ENCODE data around the gene IQCM. TPM values are rescaled to one million over a fixed set of nuclear protein-coding genes. Genes with fewer than 3 reads are reported as not detected.

IQCM gene
- total and polyA plus RNA-seq, 11 donors = not detected

DNA sequence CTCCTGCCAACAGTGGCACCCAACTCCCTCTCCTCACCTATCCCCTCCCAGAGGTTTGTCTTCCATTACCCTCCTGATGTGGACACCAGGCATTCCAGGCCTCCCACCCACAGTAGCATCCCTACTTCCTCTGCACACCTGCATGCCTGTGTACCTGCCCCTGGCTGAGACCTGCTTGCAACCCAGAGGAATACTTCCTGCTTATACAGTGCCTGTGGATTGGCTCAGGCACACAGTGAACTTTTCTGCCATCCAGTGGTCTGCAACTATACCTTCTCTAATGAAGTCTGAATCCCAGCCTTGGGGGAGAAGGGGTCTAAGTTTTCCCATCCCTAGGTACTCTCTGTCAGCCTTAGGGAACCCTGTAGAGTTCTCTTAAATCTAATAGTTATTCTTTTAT lies 169.9 kb downstream of the IQCM start:
- Histone ChIP-seq H3K9me3 (no peaks in the 10 kb centered on the region), H3K4me1 (no peaks in the 10 kb centered on the region), H3K4me3 (no peak overlapping the region), H3K27ac (no peak overlapping the region), H3K36me3 (no peaks in the 10 kb centered on the region), H3K27me3 (no peaks in the 10 kb centered on the region)
- intact Hi-C loops (cut with DNase I) = no loop called here
- ATAC-seq (no peak), DNase-seq (no peak)
- TF ChIP-seq, protein P1, sequence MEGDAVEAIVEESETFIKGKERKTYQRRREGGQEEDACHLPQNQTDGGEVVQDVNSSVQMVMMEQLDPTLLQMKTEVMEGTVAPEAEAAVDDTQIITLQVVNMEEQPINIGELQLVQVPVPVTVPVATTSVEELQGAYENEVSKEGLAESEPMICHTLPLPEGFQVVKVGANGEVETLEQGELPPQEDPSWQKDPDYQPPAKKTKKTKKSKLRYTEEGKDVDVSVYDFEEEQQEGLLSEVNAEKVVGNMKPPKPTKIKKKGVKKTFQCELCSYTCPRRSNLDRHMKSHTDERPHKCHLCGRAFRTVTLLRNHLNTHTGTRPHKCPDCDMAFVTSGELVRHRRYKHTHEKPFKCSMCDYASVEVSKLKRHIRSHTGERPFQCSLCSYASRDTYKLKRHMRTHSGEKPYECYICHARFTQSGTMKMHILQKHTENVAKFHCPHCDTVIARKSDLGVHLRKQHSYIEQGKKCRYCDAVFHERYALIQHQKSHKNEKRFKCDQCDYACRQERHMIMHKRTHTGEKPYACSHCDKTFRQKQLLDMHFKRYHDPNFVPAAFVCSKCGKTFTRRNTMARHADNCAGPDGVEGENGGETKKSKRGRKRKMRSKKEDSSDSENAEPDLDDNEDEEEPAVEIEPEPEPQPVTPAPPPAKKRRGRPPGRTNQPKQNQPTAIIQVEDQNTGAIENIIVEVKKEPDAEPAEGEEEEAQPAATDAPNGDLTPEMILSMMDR (IDR thresholded peaks at IDR 0.05) = no peak
- no peak for TF ChIP-seq POLR2A (IDR thresholded peaks at IDR 0.05)

- ATAC-seq (no peak), DNase-seq (no peak)
- no peaks in the 10 kb centered on the region for H3K9me3 ChIP-seq
- H3K36me3 ChIP-seq = no peaks in the 10 kb centered on the region
- intact Hi-C loops (cut with DNase I) = no loop called here
- 42 to 61% (median 58%) methylated on average over 1 of the region's 1 CpG for WGBS, 4 donors
- TF ChIP-seq POLR2A (IDR thresholded peaks at IDR 0.05) = no peak
- TF ChIP-seq, protein P1 (IDR thresholded peaks at IDR 0.05) = no peak
- no peak overlapping the region for H3K27ac ChIP-seq
- H3K4me3 ChIP-seq = no peak overlapping the region
- H3K4me1 ChIP-seq = no peaks in the 10 kb centered on the region
- no peaks in the 10 kb centered on the region for H3K27me3 ChIP-seq
These were observed 177.6 kb downstream of the IQCM start for GRCh38 chr4:149638073-149638472.

DNA sequence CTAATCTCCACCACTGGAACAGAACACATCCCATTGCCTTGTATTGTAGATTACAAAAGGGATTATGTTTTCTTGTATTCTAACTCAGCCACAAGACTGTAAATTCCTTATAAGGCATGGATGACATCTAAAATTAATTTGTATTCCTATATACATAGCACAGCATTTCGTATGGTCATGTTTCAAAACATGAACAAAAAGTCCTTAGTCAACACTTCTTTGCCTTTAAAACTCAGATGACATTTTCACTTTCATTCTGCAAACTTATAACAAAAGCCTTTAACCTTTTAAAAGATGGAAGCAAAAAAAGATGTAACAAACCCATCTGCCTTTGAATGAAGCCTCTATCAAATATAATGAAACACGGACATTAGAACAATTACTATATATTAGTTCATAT lies 181.3 kb downstream of the IQCM start:
- WGBS, 4 donors = 73 to 82% (median 73%) methylated on average over 2 of the region's 2 CpGs
- DNase-seq = no peak
- Histone ChIP-seq H3K27me3 (no peaks in the 10 kb centered on the region), H3K36me3 (no peaks in the 10 kb centered on the region), H3K4me1 (no peaks in the 10 kb centered on the region), H3K4me3 (no peak overlapping the region), H3K9me3 (peaks cover 0 to 7% (median 0%) of the 10 kb centered on the region in 12 donors), H3K27ac (no peak overlapping the region)
- no peak for ATAC-seq
- TF ChIP-seq, protein P1 (IDR thresholded peaks at IDR 0.05) = no peak
- TF ChIP-seq POLR2A (IDR thresholded peaks at IDR 0.05) = no peak
- intact Hi-C loops (cut with DNase I) = no loop called here

GRCh38 chr4:149631629-149632028 lies 184.0 kb downstream of the IQCM start:
- 44 to 62% (median 50%) methylated on average over 1 of the region's 1 CpG for WGBS, 4 donors
- ATAC-seq = no peak
- H3K4me1 ChIP-seq = no peaks in the 10 kb centered on the region
- no peak overlapping the region for H3K27ac ChIP-seq
- no peaks in the 10 kb centered on the region for H3K36me3 ChIP-seq
- no peak overlapping the region for H3K4me3 ChIP-seq
- TF ChIP-seq, protein P1 (IDR thresholded peaks at IDR 0.05) = no peak
- no peak for TF ChIP-seq POLR2A (IDR thresholded peaks at IDR 0.05)
- H3K27me3 ChIP-seq = no peaks in the 10 kb centered on the region
- intact Hi-C loops (cut with DNase I) = no loop called here
- no peak for DNase-seq
- peaks cover 0 to 18% (median 0%) of the 10 kb centered on the region in 12 donors for H3K9me3 ChIP-seq

Data from heart left ventricle (tissue), 16 donors.